Activated gamma-delta T cell treated with Interleukin-2 at 50 U/mL for 16 hours (primary cell): ENCODE measurements around the gene TEKT4.
"Not testable (repeated sequence)": the region's sequence is repeated elsewhere in the genome, so short reads cannot be mapped to it uniquely, and the experiment has no call there.

ENCODE experiments used
- DNase-seq: peaks from one replicate; pipeline ENCODE4 v3.0.0-alpha.2; 2020

TEKT4 gene

DNA sequence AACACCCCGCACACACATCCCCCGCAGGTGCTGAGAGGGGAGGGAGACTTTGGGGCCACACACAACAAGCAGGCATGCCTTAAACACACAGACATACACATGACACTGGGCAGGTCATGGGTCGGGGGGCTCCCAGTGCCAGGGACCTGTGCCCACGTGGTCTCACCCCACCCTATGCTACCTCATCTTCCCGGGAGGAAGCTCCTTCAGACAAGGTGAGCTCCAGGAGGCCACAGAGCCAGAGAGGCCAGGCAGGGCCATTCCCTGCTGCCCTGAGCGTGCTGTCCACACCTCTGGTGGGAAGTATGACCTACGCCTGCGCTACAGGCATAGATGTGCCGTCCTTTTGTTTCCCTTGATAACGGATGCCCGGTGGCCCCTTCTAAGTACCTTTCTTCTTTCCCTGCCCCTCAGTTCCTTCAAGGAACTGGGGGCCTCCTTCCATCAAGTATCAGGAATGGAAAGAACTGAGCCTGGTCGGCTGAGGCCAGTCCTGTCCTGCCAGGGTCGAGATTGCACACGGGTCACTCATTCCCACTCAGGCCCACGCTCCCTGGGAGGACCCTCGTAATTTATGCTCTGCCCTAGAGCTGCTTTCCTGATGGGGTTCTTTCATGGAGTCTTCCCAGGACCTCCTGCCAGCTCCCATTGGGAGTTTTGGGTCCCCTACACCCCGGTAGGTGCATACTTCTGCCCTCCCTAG lies 4.7 kb downstream of the TEKT4 start:
- DNase-seq: no peak

DNA sequence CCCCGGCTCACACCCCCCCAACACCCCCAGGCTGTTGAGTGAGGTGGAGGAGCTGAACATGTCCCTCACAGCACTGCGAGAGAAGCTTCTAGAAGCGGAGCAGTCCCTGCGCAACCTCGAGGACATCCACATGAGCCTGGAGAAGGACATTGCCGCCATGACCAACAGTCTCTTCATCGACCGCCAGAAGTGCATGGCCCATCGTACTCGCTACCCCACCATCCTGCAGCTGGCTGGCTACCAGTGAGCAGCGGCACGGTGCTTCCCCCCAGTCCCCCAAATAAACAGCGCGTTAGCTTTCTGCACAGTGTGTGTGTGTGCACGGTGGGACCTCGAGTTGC lies 5.3 kb downstream of the TEKT4 start:
- DNase-seq: no peak

DNA sequence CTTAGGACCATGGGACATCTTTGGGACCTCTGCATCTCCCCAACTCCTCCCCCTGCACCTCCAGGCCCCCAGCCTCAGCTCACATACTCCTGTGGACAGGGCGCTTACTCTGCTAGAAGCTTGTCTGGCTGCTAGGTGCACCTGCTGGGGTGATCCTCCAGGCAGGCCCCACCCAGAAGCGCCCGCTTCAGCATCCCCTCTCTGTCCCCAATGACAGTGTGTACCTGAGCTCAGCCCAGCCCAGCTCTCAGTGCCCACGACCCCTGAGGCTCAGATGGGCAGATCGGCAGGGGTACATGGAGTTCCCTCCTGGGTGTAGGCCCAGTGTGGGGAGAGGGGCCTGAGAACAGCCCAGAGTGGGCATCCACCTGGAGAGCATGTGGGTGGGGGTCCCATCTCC lies 5.9 kb downstream of the TEKT4 start:
- no peak for DNase-seq

DNA sequence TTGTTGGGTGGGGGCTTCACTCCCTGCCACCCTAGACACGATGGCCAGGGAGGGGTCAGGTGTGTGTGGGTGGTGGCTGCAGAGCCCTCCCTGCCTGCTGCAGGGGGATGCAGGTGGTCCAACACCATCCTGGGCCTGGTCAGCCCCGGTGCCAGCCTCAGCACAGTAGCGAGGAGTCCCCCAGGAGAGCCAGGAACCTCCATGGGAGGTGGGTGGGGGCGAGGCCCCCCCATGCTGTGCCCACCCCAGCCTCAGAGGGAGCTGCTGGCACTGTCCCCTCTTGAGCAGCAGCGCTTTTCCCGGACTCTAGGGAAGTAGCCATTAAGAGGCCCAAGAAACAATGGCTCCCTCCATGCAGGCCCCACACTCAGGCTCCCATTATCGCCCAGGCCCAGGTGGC lies 7.3 kb downstream of the TEKT4 start:
- DNase-seq: not testable (repeated sequence)

DNA sequence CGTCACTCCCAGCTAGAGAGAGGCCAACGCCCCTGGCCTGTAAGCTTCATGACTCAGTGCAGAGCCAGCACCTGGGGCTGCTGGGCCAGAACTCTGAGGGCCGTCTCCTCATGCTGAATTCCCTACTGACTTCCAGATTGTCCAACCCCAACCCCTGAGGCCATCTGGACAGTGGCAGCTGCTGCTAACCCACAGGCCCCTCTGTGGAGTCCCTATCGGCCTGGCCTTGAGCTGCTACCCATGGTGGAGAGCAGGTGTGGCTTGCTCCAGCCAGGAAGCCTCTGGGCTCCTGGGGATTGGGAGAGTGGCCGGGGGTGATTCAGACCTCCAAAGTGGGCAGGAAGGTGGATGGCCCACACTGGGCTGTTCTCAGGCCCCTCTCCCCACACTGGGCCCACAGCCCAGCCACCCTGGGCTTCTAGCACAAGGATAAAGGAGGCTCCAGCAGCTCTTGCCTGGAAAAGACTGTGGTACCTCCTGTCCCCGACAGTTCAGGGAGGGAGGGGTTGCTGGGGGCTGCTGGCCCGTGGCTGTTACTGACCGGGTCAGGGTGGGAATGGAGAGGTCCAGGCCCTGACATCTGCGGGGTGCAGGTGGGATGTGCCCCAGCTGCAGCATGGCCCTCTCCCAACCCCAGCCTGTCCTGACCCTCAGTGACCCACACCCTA lies 8.2 kb downstream of the TEKT4 start:
- no peak for DNase-seq

DNA sequence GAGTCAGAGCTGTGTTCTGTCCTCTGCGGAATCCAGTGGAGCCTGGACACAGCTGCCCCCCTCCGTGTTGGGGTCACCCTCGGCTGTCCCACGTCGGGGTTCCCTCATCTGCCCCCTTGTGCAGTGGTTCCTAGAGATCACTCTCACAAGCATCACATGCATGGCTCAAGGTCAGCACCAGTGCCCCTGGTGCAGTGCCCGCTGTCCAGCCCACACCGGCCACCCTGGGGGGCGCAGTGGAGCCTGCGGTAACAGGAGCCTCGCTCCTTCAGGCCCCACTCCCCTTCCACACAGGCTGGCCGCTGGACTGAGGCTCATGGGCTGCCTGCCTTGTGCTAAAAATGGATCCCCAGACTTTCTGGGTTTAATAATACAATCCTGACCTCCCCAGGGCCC lies 8.8 kb downstream of the TEKT4 start:
- no peak for DNase-seq

DNA sequence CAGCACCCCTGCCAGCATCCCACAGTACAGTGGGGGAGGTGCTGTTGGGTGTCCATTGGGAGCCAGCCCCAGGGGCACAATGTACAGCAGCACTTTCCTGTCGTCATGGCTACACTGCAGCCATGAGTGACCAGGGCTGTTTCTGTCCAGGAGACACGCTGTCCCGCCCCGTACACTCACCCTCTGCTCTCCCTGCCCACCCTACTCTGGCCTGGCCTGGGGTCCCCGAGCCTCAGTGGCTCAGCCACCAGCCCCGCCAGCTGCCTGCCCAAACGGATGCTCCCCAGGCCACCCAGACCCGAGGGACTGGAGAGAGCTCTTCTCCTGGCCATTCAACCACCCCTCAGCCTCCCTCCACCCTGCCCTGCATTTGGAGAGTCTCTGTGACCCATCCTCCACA lies 9.3 kb downstream of the TEKT4 start:
- no peak for DNase-seq

DNA sequence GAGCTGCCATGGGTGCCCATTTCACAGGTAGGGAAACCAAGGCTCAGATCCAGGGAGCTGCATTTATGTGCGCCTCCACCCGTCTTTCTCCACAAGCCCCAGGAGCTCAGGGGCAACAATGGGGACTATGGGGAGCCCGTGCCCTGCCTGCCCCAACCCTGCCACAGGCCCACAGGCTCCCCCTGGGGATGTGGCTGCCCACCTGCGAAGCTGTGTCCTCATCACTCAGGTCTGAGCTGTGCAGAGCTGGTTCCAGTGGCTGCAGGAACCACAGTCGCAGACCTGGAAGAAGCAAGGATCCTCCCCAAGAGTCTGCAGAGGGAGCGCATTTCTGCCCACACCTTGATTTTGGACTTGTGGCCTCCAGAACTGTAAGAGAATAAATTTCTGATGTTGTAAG lies 9.8 kb downstream of the TEKT4 start:
- no peak for DNase-seq

DNA sequence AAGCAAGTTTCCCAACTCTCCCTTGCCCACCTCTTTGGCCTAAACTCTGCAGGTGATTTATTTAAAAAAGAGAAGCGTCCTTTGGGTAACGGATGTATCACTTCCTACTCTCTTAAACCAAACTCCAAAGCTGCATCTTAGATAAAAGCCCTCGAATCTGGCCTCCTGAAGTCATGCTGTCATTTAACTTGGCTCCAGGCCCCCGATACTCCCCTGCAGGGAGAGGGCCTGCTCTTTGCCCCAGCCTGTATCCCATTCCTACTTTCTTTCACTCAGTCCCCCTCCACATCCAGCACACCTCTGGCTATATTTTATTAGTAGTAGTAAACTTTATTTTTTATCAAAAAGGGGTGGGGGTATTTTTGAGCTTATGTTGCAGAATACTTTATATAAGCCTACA lies 19.0 kb downstream of the TEKT4 start:
- no peak for DNase-seq

DNA sequence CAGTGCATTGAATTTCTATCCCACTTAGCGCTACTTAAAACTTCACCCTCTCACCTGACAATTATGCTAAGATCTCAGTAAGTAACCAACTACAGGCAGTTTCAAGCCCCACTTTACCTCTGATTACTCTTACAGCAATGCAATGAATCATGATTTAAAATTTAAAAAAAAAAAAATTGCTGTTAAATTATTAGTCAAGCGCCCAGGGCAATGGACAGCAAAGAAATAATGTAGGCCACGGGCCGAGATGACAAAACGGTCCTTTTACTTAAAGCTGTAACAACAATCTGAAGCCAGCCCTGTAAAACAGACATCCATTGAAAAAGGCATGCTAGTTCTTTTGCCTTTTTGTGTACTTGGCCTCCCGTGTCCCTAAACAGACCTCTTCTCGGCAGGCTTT lies 24.0 kb downstream of the TEKT4 start:
- not testable (repeated sequence) for DNase-seq

DNA sequence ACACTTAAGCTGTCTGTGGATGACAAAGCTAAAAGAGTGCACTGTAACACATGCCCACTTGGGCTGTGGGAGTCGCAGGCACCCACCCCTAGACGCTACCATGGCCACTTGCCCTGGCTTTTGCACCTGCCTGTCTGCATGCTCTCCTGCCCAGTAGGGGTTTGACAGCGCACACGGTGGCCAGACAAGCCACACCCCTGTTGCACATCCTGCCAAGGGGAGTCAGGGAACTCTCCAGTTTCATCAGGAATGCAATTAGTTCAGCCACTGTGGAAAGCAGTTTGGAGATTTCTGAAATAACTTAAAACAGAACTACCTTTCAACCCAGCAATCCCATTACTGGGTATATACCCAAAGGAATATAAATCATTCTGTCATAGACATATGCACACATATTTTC lies 35.7 kb downstream of the TEKT4 start:
- not testable (repeated sequence) for DNase-seq

DNA sequence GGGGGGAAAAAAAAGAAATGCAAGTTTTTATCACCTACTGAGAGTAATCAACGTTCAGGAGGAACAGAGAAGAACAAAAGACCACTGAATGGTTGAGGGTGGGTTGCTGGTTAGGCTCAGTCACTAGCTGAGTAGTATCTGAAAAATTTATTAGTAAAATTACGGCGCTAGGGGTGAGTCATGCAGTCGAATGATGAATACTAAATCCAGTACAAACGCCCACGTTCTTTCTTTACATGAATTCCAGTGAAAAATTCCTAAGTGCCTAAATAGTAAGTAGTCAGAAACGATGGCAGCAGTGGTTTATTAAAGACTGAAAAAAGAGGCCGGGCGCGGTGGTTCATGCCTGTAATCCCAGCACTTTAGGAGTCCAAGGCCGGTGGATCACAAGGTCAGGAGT lies 52.0 kb downstream of the TEKT4 start:
- DNase-seq: no peak

DNA sequence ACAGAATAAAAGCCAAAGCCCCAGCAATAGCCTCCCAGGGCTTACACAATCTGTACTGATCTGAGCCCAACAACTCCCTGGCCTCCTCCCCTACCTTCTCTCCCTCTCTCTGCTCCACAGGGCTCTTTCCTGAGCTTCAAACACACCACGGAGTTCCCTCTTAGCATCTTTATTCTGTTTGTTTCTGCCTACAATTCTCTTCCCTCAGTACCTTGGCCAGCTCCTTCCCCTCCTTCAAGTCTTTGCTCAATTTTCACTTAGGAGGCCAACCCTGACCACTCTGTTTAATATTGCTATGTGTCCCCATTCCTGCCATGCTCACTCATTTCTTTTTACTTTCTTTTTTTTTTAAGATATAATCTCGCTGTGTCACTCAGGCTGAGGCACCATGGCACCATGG lies 53.8 kb downstream of the TEKT4 start:
- DNase-seq: not testable (repeated sequence)
